HG02763 (cell line): ENCODE measurements around the gene C1orf174.

ENCODE experiments used
- ATAC-seq: cut with Tn5 transposase; IDR thresholded peaks from one replicate; pipeline ENCODE4 v1.9.1; 2021; ENCODE audit warnings: mild to moderate bottlenecking, moderate library complexity; ENCODE audit not compliant: unreplicated experiment

Gene C1orf174

GRCh38 chr1:3900150-3900968 lies at the start of gene C1orf174:
Gene C1orf174 (minus strand): TSS chr1:3900272. CDS start chr1:3900186, 86 bp downstream.
- peak; percentile 70 for ATAC-seq

DNA sequence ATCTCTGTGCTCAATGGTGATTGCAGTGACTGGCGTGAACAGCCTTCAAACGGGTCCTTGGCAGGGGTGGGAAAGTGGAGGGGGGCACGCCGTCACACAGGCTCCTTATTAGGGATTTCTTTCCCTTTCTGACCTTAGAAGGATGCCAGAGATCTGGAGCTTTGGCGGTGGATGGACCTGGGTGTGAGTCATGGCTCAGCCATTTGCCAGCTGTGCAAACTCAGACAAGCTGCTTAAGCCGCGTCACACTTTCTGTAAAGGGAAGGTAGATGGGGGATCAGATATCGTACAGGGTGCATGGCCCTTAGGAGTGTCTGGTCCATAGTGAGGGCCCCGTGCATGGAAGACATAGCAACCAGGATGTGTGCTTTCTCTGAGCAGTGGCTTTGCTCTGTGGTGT lies 48.3 kb upstream of the C1orf174 start:
- ATAC-seq = no peak

DNA sequence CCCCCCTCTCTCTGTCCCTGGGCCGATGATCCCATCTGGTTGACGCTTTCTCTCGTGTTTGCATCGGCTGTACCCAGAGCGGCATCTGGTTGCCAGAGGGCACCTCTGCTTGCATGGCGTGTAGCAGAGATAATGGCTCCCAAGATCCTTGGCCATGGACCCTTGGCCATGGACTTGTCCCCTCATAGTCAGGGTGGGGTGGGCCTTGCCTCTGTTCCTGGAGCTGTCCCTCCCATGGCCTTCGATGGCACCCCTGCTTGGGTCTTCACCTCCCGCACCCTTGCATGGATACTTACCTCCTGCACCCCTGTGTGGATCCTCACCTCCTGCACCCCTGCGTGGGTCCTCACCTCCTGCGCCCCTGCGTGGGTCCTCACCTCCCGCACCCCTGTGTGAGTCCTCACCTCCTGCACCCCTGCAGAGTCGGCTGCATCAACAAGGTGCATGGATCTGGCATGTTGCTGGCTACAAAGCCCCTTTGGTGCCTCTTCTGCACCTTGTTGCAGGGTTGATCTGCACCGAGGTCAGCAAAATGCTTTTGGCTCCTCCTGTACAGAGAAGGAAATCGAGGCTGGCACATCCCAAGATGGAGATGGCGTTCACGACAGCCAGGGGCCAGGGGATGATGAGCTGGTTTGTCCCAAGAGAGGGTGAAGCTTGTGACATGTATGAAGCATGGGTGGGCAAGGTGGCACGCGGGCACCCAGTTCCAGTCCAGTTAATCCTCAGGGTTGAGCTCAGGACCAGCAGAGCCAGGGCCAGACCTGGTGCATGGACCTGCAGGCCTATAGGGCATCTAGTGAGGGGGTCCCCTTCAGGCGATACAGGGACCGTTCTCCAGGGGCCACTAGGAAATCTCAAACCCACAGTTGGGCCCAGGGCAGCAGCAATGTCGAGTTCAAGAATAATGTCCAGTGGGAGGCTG lies 46.1 kb upstream of the C1orf174 start:
- no peak for ATAC-seq

- no peak for ATAC-seq
Measured at GRCh38 chr1:3945222-3945621, 45.1 kb upstream of the C1orf174 start.

DNA sequence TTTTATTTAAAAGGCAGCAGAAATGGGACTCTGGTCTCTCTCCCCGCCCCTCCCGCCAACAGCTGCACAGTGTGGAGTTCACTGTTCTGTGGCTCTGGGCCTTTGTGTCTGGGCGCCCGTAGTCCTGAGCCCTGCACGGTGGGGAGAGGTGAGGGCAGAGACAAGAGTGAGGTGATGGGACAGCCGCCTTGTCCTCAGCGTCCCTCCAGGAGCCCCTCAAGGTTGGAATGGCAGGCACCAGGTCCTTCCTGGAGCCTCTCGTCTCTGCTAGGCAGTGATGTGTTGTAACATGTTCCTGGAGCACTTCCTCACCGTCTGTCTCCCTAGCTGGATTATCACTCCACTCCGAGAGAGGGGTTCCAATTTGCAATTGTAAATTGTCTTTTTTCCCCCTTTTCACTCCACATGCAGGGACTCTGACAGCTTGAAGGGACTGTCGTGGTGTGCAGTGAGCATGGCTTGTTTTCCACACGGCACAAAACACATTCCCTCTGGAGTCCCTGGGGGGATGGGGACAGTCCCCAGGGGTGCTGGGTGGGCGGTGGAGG lies 44.6 kb upstream of the C1orf174 start:
- ATAC-seq = no peak

- ATAC-seq = no peak
Measured at GRCh38 chr1:3943806-3944577, 43.9 kb upstream of the C1orf174 start.

DNA sequence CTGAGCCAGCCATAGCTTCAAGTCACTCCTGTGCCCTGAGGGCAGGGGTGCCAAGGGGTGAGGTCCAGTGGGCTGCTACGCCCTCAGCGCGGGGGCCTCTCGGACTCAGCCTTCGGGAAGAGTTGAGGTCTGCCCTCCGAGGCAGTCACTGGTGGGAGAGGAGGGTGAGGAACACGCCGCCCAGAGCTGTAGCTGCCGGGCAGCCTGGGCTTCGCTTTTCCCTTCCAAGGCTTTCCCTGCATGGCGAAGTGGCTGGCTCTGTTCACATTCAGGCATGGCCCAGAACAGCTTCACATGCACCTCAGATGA lies 43.0 kb upstream of the C1orf174 start:
- ATAC-seq = no peak

GRCh38 chr1:3942416-3943122 lies 42.5 kb upstream of the C1orf174 start:
- ATAC-seq = no peak

- no peak for ATAC-seq
Measured at GRCh38 chr1:3940754-3941345, 40.8 kb upstream of the C1orf174 start.

DNA sequence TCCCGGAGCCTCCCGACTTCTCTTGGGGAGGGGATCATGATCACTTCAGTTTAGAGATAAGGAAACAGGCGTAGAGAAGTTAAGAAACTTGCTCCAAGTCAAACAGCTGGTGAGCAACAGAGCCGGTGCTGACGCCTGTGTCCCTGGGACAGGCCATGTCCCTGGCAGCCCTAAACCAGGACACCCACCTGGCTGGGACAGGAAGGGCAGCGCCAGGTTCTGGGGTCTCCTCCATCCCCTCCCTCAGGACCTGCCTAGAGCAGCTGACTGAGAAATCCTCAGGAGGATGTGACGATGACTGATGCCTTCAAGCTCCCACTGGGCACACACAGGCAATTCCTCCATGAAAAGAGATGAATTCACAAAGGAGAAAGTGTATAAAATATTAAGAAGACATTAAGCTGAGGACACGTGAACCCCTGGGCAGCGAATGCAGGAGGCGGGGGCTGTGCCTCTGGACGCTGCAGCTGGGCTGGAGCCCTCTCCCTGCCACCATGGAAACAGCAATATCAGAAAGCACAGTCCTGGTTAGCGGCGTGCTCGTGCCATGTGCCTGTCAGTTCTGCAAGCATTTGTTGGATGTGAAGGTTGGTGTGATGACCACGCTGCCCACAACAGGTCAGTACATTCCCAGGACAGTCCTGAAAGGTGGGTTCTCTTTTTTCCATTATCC lies 40.1 kb upstream of the C1orf174 start:
- ATAC-seq = no peak

GRCh38 chr1:3939242-3940080 lies 39.4 kb upstream of the C1orf174 start:
- no peak for ATAC-seq

DNA sequence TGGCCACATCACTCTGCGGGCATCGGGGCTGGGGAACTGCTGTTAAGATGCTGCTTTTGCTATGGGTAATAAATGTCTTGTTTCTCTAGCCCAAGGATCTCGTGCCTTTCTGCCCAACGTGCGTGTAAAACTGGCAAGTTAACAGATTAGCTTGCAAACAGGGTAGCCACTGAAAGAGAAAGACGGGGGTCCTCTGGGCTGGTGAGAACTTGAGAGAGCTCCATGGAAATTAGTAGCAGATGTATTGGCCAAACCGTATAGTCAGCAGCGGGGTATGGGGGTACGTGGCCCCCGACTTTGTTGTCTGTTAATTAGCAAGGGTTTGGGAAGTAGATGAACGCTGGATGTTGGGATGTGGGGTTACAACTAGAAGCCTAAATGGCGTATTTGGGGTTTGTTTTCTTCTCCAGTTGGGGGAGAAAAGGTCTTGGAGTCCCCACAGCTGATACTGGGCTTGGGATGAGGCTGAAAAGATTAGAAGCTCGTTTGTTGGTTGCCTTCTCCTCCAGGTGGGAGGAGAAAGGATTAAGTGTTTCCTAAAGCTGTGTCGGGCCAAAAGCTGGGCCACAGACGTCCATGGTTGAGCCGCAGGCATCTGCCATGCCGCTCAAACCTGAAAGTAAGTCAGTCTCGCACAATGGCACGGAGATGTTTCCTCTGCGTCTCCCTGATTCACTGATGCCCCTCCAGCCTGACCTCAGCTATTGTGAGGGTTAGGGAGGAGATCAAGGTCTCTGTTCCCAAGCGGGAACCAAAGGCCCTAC lies 32.3 kb upstream of the C1orf174 start:
- no peak for ATAC-seq

GRCh38 chr1:3931007-3931912 lies 31.2 kb upstream of the C1orf174 start:
- ATAC-seq = no peak

GRCh38 chr1:3930301-3931006 lies 30.4 kb upstream of the C1orf174 start:
- no peak for ATAC-seq

DNA sequence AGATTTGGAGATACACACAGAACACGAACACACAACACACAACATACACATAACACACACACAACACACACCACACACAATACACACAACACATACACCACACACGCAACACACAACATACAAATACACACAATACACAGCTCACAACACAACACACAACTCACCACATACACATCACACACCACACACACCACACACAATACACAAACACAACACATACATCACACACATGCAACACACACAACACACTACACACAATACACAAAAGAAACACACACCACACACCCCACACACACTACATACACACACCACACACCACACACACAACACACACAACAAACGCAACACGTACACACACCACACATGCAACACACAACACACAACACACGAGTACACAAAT lies 29.1 kb upstream of the C1orf174 start:
- no peak for ATAC-seq

DNA sequence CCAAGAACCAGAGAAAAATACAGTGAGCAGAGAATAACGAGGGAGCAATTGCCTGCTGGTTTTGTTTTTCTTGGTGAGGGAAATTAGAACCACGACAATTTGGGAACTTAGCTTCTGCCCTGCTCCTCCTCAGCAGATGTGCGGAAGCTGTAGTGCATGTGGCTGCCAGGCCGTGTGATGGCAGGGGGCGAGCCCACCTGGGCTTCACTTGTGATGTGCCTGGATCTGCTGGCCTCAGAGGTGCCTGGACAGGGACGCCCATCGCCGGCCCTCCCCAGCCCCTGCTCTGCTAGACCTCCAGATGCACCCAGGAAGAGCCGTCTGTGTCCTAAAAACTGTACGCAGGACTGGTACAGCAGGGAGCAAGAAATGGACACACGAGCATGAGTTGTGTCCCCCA lies 28.5 kb upstream of the C1orf174 start:
- ATAC-seq = no peak
